ENCODE data around the gene YY1AP1.
"Not testable (repeated sequence)": the region's sequence is repeated elsewhere in the genome, so short reads cannot be mapped to it uniquely, and the experiment has no call there.

The YY1AP1 gene

DNA sequence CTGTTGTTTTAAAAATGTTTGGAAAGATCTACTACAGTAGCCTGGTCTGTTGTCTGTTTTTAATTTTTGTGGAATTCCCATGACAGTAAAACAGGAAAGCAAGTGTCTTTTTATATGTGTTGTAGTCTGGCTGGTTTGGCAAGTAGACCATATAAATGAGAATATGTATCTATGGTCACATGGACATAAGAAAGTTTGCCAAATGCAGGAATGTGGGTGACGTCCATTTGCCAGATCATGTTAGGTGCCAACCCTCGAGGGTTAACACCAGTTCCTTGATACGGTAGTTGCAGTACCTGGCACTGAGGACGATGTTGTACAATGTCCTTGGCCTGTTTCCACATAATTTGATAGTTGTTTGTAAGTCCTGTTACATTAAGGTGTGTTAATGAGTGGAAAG, 6.5 kb upstream of the YY1AP1 start:
- DNase-seq (no peak), ATAC-seq (no peak)

DNA sequence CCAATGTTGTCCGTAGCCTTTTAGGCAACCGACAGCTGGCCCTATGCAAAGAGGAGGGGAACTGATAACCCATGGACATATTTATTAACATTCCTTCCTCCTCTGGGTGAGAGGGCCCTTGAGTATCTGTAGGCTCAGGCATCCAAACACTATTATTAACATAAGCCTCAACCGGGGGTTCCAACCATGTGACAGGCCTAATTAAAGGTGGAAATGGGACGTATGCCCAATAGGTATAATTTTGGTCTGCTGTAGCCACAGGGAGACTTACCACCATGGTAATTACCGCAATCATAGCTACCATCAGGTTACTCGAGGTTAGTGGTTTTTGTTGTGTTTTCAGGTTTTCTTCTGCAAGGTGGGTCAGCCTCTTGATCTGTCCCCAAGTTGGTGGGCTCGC, 5.6 kb upstream of the YY1AP1 start:
- DNase-seq (no peak), ATAC-seq (no peak)

DNA sequence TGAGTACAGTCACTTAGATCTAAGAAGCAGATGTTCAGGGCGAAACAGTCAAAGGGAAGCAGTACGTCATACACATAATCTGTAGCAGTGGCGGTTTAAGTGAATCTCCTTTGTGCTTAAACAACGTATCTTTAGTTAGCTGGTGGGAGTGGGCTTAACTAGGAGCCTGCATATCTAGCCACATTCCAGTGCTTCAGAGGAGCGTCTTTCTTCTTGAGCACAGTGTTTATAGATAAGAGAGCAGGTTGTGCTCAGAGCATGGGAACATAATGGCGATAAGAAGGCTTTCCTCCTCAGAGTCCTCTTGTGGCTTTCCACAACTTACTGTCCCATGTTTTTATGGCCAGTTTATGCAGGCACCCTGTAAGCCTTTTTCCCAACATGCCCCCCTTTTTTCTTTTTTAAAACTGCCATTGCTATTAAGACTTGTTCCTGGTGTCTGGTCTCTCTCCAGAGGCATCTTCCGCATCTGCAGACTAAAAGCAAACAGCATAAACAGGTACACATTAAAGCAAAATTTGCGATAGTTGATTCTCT, 3.5 kb upstream of the YY1AP1 start:
- DNase-seq (no peak), ATAC-seq (no peak)

DNA sequence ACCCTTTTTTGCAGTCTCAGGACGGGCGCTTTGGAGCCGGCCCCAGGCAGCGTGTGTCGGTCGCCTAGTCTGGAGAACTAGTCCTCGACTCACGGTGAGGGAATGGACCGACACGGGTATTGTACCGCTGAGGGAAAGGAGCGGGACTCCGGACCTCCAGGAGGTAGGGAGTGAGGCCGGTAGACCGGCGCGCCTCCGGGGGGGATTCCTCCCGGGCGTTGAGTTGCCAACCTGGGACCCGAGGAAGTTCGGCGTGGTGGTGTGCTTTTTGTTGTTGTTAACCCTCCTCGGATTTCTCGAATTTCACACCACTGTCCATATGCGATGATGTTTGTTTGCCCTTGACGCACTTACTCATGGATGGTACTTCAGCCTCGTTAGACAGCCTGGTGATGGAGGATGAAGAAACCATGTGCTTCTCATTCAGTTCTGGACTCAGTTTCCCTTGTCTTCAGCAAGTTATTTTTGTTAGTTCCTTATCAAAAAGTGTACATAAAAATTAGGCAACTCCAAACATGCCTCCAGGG, 570 bp upstream of the YY1AP1 start, which contains the start of gene DAP3:
TSS of gene DAP3 (plus strand) at position 11 of the 527 bp plus-strand sequence. CDS start 20,689 bp downstream, outside the sequence.
- not testable (repeated sequence) for DNase-seq, ATAC-seq

DNA sequence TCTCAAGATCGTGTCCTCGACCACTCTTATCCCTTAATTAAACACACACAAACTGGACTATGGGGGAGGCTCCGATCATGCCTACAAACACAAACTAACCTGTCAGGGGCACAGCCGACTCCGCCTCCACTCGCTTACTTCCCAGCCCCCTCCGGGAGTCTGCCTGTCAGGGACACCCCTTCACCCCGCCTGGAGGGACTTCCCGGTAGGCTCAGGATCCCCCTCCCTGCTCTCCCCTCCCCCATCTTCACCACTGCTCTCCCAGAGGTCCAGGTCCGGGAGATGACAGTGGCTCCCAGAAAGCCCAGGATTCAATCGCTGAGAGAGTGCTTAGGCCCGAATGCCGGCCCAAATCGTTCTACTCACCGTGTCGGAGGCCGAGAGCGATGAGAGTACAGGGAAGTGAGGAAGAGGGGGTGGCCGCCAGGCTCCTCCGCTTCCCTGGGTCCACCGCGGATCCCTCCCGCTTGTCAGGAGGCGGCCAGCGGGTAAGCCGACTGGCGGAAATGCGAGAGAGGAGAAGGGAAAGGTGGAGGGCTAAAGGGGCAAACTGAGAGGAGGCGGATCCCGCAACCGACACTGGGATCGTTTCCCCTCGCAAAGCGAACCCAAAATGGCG, 760 bp downstream of the YY1AP1 start:
- peak; percentile 24 for ATAC-seq
- not testable (repeated sequence) for DNase-seq

DNA sequence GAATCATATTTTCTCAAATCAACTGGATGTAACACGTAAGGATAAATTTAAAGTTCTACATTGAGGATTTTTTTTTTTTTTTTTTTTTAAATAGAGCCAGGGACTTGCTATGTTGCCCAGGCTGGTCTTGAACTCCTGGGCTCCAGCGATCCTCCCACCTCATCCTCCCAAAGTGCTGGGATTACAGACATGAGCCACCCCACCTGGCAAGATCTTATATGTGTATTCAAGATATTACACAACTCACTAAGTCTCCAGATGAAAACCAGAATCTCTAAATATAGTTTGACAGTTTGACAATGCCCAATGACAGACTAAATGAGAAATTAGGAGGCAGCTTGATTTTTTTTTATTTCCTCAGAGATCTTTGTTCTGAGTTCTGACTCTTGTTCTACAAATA, 6.8 kb downstream of the YY1AP1 start:
- ATAC-seq (no peak), DNase-seq (no peak)

DNA sequence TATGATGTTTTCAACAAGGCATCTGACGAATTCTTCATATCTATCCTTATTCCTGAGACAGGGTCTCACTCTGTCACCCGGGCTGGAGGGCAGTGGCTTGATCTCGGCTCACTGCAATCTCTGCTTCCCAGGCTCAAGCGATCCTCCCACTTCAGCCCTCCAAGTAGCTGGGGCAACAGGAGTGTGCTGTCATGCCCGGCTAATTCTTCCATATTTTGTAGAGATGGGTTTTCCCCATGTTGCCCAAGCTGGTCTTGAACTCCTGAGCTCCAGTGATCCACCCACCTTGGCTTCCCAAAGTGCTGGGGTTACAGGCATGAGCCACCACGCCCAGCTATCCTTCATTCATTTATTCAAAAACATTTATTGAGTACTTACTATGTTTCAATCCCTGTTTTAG, 8.0 kb downstream of the YY1AP1 start:
- ATAC-seq (no peak), DNase-seq (no peak)

DNA sequence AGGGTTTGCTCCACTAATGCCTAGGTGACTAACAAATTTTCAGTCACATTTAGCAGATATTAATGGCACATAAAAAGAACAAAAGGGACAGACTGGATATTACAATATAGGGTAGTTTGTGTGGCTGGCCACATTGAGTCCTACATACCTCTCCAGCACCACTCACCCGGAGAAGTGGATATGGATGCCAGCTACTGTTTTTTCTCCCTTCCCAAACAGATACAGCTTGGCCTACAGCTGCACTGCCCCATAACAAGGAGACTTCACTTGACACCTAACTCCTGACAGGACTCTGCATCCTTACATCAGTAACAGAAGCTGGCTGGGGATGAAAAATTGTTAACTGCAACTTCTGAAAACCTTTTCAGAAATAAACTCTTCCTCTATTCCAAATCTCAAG, 9.6 kb downstream of the YY1AP1 start:
- not testable (repeated sequence) for DNase-seq, ATAC-seq

DNA sequence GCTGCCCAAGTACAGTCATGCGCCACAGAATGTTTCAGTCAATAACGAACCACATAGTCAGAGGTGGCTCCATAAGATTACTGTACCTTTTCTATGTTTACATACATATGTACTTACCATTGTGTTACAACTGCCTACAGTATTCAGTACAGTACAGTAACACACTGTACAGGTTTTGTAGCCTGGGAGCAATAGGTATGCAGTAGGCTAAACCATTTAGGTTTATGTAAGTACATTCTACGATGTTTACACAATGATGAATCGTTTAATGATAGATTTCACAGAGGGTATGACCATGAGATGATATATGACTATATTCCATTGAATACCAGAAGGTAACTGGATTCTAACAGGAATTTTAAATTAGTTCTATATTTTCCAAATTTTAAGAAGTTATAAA, 10.5 kb downstream of the YY1AP1 start:
- ATAC-seq (no peak), DNase-seq (no peak)

DNA sequence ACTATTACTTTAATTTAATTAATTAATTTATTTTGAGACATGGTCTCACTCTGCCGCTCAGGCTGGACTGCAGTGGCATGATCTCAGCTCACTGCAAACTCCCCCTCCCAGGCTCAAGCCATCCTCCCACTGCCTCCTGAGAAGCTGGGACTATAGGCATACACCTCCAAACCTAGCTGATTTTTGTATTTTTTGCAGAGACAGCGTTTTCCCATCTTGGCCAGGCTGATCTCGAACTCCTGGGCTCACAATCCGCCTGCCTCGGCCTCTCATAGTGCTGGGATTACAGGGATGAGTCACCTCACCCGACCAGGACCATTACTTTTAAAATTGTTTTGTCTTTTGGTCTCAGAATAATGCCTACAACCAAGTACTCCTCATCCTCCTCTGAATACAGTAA, 15.6 kb downstream of the YY1AP1 start:
- no peak for ATAC-seq
- DNase-seq, result no peak

DNA sequence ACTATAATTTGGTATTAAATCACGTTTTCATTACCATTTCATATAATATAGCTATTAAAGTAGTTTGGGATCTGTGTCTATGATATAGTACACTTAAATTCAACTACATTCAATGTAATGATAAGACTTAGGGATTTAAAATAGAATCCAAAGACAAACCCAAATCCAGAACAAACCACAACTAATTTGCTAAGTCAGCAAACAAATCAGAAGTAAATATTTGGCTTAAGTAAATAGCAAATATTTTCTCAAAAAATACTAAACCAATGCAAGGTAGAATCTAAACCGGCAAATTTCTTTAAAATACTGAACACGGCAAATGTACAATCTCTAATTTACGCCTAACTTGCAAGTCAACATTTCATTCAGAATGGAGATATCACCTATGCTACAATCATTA, 16.8 kb downstream of the YY1AP1 start:
- DNase-seq, result no peak
- no peak for ATAC-seq

DNA sequence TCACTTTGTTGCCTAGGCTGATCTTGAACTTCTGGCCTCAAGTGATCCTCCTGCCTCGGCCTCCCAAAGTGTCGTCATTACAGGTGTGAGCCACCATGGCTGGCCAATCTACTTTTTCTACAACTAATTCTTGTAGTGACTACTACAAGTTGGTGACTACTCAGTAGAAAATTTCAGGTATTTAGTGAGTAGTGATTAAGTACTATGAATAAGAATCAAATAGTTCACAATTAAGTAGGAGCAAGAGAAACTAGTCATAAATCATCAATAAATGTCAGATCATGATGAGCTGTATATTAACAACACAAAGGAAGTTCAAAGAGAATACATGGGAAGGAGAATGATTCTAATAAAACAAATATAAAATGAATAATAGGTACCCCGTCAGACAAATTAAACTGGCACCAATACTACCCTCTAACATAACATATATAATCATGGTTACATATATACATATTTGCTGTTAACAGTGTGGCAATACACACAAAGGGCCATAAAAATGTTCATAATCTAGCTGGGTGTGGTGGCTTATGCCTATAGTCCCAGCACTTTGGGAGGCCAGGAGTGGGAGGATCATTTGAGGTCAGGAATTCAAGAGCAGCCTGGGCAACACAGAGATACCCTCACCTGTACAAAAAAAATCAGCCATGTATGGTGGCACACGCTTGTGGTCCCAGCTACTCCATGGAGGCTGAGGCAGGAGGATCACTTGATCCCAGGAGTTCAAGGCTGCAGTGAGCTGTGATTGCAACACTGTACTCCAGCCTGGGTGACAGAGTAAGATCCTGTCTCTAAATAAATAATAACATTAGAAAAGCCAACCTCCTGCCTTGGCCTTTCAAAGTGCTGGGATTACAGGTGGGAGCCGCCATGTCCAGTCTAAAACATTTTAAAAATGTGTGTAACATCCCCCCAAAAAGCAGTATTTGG, 19.1 kb downstream of the YY1AP1 start:
- DNase-seq (no peak), ATAC-seq (no peak)

DNA sequence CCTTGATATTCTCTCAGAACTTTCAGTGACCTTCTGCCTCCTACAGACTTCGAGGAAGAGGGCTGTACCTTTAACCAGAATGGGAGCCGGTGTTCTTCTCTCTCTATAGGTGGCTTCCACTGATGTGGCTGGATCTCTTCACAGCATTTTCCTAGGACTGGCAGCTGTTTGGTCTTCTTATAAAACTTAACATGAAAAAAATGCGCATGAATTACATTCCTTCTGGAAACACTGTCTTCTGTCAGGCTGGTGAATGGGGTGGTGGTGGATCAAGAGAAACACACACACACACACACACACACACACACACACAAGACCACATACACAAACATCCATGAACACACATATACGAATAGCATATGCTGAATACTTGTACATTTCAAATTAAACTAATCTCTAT, 27.3 kb downstream of the YY1AP1 start:
- DNase-seq, ATAC-seq: not testable (repeated sequence)

DNA sequence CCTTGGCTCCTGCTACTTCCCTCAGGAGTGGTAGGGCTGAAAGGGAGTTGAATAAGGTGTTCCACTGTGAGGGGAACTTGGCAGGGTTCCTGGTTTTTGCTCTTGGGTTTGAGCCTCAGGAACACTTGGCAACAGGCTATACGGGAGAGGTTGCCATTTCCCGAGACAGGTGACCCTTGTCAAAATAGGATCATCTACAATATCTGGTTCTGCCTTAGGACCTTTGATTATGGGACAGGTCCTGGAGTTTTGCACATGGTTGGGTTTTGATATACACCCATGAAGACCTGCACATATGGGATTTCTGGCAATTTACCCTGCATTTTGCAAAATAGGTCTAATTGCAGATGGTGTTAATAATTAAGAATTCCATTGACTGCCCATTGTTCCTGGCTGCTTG, 31.1 kb downstream of the YY1AP1 start:
- DNase-seq (no peak), ATAC-seq (no peak)

DNA sequence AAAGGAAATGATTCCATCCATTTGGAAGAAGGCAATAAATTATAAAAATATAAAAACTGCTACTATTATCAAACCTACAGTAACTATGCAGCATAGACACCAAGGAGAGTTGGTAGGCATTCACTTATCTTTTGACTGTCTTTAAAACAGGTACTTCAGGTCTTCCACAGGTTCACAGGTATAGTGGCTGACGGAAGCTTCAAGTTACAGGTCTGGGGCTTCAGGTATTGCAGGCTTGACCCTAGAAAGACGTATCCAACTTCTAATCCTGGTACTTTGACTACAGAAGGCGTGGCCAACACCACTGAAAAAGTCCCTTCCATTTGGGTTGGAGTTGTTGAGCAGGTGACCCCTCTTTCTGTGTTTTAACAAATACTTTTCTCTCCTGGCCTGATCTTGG, 35.6 kb downstream of the YY1AP1 start:
- DNase-seq (no peak), ATAC-seq (no peak)

DNA sequence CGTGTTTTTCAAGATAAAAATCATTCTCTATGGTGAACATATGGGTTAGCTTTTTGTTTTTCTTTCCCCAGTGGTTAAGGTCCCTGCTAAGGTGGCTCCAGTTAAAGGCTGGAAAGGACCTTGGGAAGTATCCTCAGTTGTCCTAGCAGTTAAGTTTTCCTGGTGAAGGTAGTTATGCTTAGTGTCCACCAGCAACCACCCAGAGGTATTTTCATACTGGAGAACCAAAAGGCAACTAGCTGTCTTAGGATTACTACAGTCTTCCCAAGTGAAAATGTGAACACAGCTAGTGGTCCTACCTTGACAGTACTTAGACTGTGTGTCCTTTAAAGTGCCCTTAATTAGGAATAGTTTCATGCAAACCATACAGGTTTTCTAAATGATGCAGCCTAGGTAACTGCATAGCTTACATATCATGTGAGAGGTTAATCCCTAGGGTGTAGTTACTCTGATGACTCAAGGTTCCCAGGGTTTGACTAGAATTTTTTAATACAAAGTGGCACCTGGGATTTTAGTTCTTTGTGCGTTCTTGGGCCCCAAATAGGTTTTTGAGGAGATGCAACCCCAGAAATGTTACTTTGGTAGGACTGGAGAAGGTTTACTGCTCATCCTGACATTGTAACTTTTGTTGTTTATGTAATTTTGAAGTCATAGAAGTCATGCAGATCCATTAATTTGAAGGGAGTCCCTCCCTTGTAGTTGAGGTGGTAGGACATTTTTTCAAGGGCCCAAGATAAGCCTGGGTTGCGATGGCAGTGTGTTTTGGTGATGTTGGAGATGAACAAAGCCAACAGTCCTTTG, 36.5 kb downstream of the YY1AP1 start:
- no peak for ATAC-seq
- DNase-seq, result no peak

DNA sequence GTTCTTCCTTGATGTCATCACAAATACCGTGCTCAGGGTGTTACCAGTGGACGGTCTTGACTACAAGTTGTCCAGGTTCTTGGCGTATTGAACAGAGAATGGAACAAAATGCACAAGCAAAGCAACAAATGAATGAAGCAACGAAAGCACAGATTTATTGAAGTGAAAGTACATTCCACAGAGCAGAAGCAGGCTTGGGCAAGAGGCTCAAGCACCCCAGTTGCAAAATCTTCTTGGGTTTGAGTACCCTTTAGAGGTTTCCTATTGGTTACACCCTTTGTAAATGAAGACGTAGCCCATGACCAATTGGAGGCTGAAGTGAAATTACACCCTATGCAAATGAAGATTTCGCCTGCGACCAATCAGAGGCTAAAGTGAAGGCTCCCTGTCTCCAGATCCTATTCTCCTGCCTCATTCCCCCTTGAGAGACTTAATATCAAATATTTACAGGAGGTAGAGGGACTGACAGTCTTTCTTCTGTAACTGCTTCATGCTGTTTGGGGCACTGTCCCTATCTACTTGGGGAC, 38.3 kb downstream of the YY1AP1 start:
- ATAC-seq (no peak), DNase-seq (no peak)

DNA sequence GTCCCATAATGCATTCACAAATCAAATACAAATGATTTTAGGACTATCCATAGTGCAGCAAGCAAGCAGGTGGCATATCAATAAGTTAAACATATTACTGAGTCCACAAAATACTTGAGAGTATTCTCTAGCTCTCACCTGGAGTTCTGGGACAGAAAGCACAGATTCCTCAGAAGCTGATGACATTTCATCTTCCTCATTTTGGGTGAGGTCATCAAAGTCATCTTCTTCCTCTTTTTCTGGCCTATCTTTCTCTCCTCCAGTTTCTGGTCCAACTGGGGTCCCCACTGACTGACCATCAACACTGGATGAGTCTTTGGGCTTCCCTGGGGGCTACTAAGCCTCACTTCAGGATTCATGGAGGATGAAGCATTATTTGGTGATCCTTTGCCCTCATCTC, 38.9 kb downstream of the YY1AP1 start:
- ATAC-seq (no peak), DNase-seq (no peak)

DNA sequence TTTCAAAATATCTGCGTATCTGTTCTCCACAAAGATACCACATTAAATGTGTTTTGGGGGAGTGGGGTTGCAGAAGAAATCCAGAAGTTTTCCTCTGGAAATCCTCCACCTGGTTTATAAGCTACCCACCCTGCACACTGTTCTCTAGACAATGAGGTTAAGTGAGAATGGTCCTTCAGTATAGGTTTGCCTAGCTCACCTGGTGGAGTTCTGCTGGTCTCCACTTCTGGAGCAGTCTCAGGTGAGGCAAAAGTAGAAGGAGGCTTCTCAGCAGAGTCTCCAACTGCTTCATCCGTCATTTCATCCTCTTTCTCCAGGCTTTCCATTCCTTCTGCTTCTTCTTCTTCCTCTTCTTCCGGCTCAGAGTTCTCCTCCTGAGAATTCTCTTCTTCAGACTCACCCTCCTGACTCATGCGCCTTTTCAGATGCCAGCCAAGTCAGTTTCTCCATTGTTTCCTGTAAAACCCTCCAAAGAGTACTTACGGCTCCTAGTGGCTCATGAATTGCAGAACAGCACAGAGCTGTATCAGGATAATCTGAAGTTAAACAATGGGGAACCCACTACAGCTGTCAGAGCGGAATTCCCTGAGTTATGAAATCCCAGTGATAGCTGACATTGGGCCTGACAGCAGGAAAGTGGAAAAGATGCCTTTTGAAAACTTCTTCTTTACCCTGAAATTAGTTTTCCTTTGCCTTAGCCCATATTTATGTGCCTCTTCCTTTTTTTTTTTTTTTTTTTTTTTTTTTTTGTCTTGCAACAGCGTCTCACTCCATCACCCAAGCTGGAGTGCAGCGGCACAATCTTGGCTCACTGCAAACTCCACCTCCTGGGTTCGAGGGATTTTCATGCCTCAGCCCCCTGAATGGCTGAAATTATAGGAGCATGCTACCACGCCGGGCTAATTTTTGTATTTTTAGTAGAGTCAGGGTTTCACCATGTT, 40.1 kb downstream of the YY1AP1 start:
- DNase-seq, result no peak
- ATAC-seq, result peak; percentile 59

DNA sequence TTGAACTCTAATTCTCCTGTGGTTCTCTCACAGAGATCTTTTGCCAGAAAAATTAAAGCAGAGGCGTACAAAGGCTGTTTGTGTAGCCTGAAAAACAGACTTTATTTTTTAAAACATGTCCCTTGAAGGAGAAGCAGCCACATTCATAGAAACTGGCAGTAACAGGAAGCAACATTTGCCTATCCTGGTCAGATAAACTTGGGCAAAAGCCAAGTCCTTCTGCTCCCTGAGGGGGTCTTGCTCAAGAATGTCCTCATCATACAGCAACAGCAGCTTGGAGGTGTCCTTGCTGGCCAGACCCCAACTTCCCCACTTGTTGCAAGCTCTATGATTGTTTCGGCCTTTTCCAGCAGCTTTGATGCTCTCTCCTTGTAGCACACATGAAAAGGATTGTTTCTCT, 42.3 kb downstream of the YY1AP1 start:
- no peak for ATAC-seq
- no peak for DNase-seq

DNA sequence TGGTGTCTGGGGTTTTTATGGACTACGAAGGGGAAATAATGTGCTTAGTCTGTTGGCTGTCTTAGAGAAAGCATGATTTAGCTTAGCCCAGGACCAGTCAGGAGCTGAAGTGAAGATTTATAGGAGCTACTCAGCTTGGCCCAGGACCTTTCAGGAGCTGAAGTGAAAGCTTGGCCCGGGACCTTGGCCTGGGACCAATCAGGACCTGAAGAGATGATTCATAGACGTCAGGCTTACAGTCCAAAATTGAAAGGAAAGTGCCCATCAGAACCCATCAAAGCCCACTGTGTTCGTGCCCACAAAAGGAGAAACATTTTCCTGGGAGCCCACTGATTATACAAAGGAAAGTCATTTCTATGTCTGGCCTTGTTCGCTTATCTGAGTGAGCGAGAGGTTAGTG, 42.9 kb downstream of the YY1AP1 start:
- DNase-seq (no peak), ATAC-seq (no peak)

Measured in stimulated activated naive CD8-positive, alpha-beta T cell treated with anti-CD3 and anti-CD28 coated beads, Interleukin-15, Interleukin-2, amounts not matched to agents 100 U/mL and 50 U/mL, for 24 hours (primary cell).